Hepatocyte (in vitro differentiated cells): ENCODE data around the gene PTPRC.

ENCODE experiments used
- EZH2 ChIP-seq: fragments of 200-600 bp; sonication (generic); IDR thresholded peaks from 2 replicates; pipeline ENCODE4 v1.6.1; 2016; ENCODE audit warnings: antibody characterized with exemption, mild to moderate bottlenecking, borderline replicate concordance
- EZH2phosphoT487 ChIP-seq: fragments of 200-600 bp; sonication (generic); IDR thresholded peaks from one replicate; pipeline ENCODE4 v1.6.1; 2018; ENCODE audit warnings: antibody characterized with exemption, mild to moderate bottlenecking, low read depth, moderate library complexity; ENCODE audit not compliant: unreplicated experiment, severe bottlenecking
- TF ChIP-seq, protein P1 (sequence below): fragments of 200-600 bp; sonication (generic); IDR thresholded peaks from 2 replicates; pipeline ENCODE4 v1.5.1; 2016; ENCODE audit warnings: antibody characterized with exemption, mild to moderate bottlenecking; ENCODE audit not compliant: poor library complexity

DNA sequence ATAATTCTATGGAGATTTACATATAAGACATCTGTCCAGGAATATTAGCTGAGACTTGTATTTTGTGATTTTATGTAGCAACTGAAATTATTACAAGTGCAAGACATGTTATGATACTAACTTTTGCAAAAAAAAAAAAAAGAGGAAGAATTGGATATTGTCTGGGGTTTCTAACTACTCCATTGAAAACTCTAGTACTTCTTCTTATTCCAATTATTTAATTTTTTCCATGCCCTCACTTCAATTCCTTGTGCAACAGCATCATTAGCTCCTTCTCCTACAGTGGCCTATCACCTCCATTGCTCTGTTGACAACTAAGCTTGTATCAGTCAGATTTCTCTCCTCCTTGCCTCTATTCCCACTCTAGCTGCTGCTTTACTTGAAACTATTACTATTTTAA, 126.6 kb downstream of the PTPRC start:
- TF ChIP-seq, protein P1, sequence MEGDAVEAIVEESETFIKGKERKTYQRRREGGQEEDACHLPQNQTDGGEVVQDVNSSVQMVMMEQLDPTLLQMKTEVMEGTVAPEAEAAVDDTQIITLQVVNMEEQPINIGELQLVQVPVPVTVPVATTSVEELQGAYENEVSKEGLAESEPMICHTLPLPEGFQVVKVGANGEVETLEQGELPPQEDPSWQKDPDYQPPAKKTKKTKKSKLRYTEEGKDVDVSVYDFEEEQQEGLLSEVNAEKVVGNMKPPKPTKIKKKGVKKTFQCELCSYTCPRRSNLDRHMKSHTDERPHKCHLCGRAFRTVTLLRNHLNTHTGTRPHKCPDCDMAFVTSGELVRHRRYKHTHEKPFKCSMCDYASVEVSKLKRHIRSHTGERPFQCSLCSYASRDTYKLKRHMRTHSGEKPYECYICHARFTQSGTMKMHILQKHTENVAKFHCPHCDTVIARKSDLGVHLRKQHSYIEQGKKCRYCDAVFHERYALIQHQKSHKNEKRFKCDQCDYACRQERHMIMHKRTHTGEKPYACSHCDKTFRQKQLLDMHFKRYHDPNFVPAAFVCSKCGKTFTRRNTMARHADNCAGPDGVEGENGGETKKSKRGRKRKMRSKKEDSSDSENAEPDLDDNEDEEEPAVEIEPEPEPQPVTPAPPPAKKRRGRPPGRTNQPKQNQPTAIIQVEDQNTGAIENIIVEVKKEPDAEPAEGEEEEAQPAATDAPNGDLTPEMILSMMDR: no peak
- TF ChIP-seq EZH2 (no peak), EZH2phosphoT487 (no peak)
